NCI-H1092 treated with DMSO at 0.1 percent for 48 hours (cell line): Measurements from ENCODE around the gene SLC22A3.
"Not testable (repeated sequence)": the region's sequence is repeated elsewhere in the genome, so short reads cannot be mapped to it uniquely, and the experiment has no call there.

Experiments
- DNase-seq: peaks from one replicate; lab custom pipeline; 2025; lab: John Stamatoyannopoulos, UW

The SLC22A3 gene

GRCh38 chr6:160337301-160337700, 10.9 kb upstream of the SLC22A3 start:
- no peak for DNase-seq

- no peak for DNase-seq
Observed at GRCh38 chr6:160337991-160338390, 10.2 kb upstream of the SLC22A3 start.

- DNase-seq, result no peak
Observed at GRCh38 chr6:160343144-160343543, 5.0 kb upstream of the SLC22A3 start.

GRCh38 chr6:160344271-160344670, 3.9 kb upstream of the SLC22A3 start:
- no peak for DNase-seq

GRCh38 chr6:160347259-160348222, 637 bp upstream of the SLC22A3 start:
- DNase-seq, result no peak

GRCh38 chr6:160349020-160349441, 853 bp downstream of the SLC22A3 start:
- peak; percentile 85 for DNase-seq

GRCh38 chr6:160349814-160350350, 1.7 kb downstream of the SLC22A3 start:
- DNase-seq, result peak; percentile 54

- DNase-seq, result no peak
Observed at GRCh38 chr6:160353950-160354496, 5.8 kb downstream of the SLC22A3 start.

GRCh38 chr6:160355001-160355400, 6.8 kb downstream of the SLC22A3 start:
- DNase-seq, result no peak

GRCh38 chr6:160356074-160356744, 8.0 kb downstream of the SLC22A3 start:
- peak; percentile 94 for DNase-seq

- DNase-seq, result peak; percentile 63
Observed at GRCh38 chr6:160357088-160357487, 8.9 kb downstream of the SLC22A3 start.

- DNase-seq, result no peak
Observed at GRCh38 chr6:160358225-160359119, 10.3 kb downstream of the SLC22A3 start.

- DNase-seq, result no peak
Observed at GRCh38 chr6:160360955-160361354, 12.8 kb downstream of the SLC22A3 start.

GRCh38 chr6:160362556-160362955, 14.4 kb downstream of the SLC22A3 start:
- DNase-seq, result no peak

- no peak for DNase-seq
Observed at GRCh38 chr6:160363016-160363996, 15.1 kb downstream of the SLC22A3 start.

GRCh38 chr6:160365117-160365516, 16.9 kb downstream of the SLC22A3 start:
- no peak for DNase-seq

GRCh38 chr6:160367798-160368547, 19.8 kb downstream of the SLC22A3 start:
- no peak for DNase-seq

GRCh38 chr6:160368670-160369069, 20.5 kb downstream of the SLC22A3 start:
- no peak for DNase-seq

GRCh38 chr6:160373601-160374000, 25.4 kb downstream of the SLC22A3 start:
- DNase-seq, result not testable (repeated sequence)
